HG02870 (cell line): ENCODE data around the gene PDE4B.
A peak's percentile ranks its signal among the peaks of the same experiment; 100 is the strongest.

Experiments used
- ATAC-seq: cut with Tn5 transposase; IDR thresholded peaks from one replicate; pipeline ENCODE4 v1.9.1; 2021; ENCODE audit warnings: mild to moderate bottlenecking, moderate library complexity; ENCODE audit not compliant: unreplicated experiment

Gene PDE4B

DNA sequence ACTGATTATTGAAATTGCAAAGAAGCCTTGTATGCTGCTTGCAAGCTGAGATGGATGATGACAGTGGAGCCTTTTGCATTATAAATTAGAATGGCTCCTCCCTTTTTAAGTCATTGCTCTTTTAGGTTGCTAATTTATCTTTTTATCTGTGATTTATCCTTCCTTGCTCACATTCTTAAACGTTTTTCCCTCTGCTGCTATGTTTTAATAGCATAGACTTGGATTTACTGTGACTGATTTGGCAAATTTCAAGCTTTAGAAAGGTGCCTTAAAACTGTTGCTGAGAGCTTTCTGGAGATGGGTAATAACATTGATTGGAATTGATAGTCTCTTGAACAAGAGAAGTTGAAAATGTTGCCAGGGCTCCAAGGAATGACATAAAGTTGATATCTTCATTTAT lies 427.8 kb downstream of the PDE4B start:
- no peak for ATAC-seq

DNA sequence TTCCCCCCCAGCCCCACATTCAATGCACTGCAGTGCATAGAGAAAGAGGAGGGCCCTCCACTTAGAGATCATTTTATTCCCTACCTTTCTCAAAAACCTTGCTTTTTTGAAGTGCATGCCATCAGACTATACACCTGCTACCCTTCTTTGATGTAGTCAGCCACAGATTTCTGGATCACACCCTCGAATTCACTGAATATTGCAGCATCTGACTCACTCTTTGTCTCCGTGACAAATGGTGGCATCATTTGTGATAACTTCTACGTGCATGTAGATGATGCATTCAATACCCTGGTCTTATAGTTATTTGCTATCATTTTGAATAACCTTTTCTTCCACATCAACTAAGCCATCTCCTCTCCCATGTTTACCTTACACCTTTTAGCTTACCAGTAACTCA lies 431.0 kb downstream of the PDE4B start:
- ATAC-seq = no peak

DNA sequence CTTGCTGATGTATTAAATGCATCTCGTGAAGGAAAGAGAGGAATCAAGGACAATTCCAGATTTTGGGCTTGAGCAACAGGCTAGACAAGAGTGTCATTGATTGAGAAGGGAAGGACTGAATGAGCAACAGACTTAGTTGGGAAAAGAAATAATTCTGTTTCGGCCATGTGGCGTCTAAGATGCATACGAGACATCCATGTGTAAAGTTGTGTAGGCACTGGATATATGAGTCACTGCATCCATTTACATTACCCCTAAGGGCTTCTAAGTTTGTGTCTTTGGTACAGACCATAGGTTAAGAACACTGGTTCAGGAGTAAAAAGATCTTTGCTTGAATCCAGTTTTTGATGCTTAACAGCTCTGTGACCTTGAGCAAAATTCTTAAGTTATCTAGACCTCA lies 434.3 kb downstream of the PDE4B start:
- ATAC-seq = no peak

DNA sequence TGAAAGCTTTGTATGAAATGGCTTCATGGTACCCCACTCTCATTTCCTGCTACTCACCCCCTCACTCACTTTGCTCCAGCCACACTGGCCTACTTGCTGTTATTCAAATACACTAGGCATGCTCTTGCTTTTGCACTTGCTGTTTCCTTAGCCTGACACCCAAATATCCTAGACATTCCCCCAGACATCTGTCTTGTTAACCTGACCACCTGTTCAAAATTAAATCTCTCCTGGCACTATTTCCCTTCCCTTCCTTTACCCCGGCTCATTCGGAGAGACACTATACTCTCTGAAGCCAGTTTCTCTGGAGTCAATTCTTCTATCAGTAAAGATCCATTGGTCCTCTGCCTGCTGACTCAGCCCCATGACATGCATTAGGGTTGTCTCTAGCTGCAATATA lies 435.3 kb downstream of the PDE4B start:
- ATAC-seq = no peak

DNA sequence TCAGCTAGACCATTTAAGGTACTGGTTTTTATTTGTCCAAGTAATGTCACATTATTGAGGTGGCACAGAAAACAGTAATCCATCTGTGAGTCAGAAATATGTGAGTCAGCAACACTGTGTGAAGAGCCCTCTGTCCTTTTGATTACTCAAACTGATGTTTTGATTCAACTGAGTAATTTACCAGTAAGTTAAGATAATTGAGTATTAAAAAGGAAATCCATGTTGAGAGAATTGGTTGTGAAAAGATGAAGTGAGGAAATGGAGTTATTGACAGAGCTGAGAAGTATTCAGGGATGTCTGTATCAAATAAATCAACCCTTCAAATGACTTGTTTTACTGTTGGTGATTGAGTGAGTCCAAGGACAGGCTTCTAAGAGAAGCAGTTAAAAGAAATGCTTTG lies 438.5 kb downstream of the PDE4B start:
- no peak for ATAC-seq

DNA sequence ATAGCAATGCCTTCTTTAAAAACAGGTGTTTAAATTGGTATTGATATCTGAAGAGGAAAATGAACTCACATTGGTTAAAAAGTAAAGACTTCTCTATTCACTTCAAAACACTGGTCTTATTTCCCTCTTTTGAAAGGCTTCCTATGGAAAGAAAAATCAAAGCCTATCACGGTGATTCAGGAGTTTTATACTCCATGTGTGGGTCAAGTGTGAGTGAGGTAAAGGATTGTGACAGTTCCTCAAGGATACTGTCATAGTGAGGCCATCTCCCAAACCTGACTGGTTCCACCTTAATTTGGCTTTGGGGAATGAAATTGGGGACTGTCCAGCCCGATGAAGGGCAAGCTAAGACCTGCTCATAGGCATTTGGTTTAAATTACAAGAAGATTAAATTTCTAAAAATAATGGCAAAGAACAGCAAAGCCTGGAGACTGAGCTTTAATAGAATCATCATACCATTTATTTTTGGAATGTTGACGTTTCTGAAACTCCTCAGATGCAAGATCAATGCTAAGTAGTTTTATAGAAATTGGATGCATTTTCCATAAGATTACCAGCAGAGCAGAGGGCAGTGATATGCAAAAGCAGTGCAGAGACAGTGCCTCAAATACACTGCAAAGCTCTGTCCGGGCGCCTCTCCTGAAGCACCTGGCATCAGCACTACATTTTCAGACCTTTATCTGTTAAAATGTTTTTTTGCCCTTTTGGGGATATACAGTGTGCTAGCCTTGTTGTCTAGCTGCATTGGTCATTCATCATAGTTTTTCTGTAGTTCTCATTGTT lies 439.2 kb downstream of the PDE4B start:
- no peak for ATAC-seq

DNA sequence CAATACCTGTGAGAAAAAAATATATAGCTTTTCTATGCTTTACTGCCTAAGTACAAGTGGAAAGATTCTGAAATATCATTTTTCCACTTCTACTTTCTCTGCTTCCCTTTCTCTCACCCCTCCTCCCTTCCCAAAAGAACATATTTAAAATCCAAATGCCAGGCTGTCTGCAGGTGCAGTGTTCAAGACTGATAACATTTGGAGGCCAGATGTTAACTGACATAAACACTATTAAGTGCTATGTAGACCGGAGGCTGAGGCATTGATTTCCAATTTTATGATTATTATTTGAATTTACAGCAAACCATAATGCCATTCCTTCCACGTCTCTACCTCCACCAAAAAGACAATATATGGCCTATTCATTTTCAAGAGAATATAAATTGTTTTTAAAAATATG lies 444.3 kb downstream of the PDE4B start:
- no peak for ATAC-seq

DNA sequence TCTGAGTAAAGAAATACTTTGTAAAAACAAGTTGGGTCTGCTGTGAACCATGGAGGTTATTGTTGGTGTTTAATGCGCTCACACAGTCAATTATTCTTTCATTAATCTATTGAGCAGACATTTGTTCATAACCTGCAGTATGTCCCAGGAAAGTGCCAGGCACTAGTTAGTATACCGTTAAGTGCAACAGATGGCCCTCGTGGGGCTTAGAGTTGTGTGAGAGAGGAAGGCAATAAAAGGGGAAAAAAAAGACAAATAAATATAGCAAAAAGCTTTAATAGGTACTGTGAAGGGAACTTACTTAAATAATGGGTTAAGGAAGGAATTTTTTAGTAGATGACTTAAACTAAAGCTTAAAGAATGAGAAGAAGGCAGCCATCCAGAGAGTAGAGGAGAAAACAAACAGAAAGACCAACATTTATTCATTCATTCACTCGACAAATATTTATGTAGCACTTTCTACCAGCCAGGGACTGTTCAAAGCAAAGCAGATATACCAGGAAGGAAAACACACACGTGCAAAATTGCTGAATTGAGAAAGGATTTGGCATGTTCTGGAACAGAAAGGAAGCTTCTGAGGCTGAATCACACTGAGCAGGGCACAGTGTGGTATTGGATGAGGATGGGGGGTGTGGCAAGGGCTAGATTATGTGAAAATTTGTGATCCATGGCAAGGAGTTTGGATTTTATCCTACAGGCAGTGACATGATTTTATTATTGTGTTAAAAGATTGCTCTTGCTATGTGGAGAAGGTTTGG lies 445.2 kb downstream of the PDE4B start:
- no peak for ATAC-seq

DNA sequence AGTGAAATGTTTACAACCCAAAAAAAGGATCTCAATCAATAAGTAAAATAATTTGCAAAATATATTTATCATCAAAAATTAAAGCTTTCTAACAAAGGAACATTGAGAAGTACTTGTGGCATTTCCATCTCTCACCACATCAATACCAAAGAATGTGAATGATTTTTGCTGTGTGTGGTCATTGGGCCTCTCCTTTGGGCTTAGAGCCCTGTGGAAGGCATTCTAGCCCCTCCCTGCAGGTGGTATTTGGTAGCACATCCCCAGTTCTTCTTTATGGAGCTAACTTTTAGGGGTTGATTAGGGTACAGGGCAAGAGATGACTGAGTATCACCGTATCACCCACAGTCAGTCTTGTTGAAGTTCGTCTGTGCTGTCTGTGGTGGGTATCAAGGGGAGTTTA lies 447.1 kb downstream of the PDE4B start:
- ATAC-seq = no peak

DNA sequence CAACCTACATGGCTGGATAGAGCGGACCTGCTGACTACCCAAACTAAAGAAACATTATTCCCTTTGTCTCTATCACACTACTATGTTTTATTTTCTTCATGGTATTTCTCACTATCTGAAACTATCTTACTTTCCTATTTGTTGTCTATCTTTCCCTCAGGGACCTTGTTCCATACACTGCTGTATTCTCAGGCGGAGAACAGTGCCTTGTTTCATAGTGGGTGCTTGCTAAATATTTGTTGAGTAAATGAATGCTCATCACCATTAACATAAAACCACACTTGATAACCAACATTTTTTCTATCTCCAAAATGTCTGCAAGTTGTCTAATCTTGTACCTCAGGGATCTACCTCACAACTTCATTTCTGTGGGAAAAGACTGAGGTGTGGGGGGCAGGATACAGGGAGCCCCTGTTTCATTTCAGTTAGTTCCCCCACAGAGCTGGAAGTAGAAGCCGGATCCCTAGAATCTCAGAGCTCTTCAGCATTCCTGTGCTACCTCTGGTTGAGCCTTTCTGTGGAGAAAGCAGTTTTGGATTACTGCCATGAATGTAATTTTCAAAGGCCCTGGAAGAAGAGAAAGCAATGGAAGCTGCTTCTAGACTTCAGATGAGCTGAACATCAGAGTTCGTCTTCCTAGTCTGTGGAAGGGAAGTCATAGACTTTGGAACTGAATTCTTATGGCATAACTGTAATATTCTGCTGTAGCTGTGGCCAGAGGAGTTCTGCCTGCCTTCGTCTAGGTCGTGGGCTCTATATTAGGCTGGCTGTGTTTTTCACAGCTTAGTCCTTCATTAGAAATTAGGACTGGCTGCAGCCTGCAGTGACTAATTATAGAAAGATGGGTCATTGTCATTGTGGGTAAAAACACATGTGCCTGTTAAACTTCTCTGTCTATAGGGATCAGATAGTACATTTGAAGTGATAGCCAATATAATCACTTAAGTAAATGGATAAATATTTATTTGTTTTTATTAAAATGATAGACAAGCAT lies 448.1 kb downstream of the PDE4B start:
- ATAC-seq = no peak

DNA sequence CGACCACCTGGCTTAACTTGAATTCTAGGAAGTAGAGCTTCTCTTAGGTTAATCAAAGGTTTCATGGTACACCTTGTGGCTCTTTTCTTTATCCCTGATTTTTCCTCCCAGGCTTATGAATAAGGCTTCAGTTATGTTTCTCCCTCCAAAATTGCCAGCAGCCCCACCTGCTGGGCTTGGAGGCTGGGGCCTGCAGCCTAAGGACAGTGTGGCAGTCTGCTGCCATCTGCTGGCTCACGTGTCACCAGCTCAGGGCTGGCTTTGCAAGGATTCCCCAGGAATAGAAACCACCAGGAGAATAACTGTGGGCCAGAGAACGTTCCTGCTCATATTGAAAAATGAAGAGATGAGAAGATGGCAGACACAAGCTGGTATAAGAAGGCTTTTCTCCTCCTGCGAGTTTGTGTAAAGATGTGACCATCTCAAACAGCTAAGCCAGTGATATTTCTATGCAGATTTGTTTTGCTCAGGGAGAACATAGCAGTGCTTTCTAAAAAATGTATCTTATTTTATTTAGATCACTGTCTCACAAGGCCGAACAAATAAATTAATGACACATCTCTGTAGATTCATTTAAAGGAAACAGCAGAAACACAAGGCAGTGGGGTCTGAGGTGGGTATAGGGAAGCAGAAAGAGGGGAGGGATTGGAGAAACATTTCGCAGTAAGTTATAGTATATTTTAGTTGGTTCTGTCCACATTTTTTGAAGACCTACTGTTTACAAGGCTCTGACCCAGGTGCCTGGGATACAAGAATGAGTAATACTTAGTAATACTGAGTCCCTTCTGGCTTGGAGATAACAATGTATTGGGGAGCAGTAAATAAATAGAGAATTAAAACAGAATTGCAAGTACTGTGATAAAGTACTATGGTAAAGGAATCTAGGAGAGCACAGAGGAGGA lies 450.2 kb downstream of the PDE4B start:
- ATAC-seq = peak; percentile 60

DNA sequence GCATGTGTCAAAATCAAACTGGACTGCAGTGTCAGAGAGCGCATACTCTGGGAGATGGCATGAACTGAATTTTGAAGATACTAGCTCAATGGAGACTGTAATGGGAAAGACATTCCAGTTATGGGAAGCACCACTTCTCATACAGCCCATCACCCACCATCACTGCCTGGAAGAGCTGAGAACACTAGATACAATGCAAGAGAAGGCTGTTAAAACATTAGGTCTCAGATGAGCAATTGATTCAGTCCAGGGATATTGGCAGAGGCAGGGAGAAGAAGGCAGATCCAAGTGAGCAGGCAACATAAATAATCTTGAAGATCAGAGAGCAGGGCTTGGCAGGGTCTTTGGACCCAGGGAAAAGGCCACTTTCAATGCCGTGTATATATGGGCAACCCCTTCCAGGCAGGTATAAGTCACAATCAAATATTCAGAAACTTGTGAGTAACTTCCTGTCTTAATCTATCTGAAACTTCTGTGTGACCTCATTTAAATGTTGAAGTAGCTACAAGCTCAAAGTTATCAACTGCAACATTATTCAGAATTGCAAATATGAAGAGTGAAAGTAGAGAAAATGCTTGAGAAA lies 450.9 kb downstream of the PDE4B start:
- no peak for ATAC-seq

DNA sequence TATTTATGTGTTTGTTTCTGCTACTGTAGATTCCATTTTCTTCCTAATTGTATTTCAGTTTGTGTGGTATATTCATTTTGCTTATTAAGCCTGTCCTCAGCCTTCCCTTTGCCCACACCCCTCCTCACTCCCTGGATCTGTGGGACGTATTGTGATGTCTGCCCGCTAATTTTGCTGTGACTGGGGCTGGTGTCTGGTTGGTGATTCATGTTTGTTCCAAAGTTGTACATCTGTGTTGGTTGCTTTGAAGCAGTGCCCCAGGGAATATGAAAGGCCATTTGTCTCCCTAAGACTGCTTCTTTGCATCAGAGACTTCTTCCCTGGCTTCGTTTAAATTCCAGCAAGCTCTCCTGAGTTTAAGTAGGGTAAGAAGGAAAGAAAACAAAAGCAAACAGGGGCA lies 451.7 kb downstream of the PDE4B start:
- no peak for ATAC-seq

DNA sequence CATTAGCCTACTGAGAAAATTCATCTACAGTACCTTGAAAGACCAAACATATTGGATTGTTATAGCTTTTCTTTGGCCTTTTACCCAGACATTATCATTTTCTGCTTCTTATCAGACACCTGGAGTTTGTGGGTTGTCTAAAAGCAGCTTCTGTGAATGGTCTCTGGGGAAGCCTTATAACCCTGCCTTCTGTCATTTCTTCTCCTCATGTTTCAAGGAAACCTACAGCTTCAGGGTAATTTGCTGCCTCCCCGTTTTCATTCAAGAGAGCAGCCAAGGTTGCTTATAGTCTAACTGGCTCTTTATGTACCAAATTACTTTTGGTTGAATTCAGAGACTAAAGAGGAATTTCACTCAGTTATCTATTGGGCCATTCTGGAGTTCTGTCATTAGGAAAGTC lies 453.0 kb downstream of the PDE4B start:
- ATAC-seq = no peak

DNA sequence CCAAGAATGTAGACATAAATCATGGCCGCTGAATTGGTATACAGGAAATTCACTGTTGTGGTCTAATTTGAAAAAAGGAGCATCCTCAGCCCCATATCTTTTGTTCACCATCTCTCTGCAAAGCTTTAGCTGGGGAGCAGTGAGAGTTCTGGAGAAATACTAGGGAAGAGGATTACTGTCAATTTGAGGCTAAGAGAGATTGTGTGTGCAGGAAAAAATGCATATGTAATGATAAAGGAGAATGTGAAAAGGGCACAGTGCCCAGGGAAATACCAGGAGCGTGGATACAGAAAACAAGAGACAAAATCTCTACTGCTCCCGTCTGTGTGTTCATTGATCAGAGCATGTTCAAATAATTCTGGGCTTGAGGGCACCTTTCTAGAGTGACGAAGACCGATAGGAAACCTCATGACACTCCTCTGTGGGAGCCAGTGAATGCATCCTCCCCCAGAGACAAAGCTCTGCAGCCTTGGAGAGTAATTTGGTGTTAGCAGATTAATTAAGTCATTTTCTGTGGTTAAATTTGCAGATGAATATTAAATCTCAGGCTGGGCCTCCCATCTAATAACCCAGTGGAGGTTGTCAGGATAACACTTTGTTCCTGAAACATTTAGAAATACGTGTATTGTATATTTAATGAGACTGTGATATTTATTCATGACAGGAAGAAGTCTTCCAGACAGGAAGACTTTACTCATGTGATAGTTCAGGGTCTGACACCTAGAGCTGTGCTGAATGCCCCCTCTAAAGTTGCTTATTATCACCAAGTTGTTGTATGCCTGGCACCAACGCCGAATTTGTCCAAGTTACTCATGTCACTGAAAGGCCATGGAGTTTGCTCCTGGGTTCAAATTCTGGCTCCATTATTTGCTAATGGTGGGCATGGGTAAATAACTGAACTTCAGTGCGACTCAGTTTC lies 453.9 kb downstream of the PDE4B start:
- no peak for ATAC-seq

DNA sequence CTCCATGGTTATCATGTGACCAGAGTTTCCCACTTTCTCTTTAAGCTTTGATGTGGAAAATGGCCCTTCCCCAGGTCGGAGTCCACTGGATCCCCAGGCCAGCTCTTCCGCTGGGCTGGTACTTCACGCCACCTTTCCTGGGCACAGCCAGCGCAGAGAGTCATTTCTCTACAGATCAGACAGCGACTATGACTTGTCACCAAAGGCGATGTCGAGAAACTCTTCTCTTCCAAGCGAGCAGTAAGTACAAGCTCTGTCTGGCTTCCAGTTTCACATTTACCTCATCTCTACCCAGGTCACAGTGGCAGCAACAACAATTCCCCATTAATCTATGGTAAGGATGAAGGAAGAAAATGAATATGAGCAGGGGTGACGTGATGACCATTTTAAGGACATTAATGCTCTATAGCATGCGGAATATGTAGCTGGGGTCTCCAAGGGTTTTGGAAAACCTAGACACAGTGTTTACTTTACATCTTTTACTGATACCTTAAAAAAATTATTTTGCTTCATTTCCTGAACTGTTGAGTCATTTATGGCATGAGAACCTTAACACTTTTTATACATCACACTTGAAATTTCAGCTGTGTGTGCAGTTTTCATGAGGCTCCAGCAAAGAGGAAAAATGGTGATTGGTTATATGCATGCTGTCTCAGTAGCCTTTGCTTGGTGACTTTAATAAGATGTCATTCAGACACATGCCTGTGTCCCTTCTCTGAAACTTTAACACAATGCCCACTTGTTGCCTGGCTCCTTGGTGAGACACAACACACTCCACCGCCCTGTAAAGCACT lies 454.9 kb downstream of the PDE4B start:
- ATAC-seq = peak; percentile 82

DNA sequence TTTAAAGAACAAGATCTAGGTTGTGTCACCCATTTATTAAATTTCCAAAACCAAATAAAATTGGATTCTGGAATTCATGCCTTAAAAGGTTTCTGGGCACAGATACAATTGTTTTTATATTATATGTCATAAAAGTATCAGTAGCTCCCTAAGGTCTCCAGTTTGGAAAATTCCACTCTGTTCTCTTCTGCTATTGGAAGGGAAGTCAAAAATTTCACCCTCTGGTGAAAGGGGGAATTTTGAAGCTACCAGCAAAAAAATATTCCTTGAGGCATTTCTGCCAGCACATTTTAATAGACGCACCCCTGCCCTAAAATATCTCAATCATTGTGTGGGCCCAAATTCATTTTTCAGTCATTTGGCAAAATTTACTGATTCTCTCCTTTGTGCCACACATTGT lies 455.6 kb downstream of the PDE4B start:
- no peak for ATAC-seq

DNA sequence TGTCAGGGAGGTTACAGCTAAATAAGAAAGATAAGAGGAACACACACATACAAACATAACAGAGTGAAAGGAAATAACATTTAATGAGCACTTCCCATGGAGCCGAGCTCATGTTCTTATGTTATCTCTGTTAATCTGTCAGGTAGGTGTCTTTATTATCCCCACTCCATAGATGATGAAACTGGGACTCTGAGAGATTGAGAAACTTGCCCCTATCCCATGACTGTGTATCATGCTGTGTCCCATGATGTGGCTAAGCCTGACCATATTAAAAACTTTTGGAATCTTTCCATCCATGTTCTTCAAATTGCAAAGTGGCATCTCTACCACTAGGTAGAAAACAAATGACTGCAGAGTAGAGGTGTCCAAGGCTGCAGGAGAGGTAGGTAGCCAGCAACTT lies 456.1 kb downstream of the PDE4B start:
- ATAC-seq = no peak
